ENCODE measurements around the gene SLC5A2. TPM values are rescaled to one million over a fixed set of nuclear protein-coding genes. Genes with fewer than 3 reads are reported as not detected.

Gene SLC5A2
- total RNA-seq, 2 donors from 2014 or later = 0.55 to 0.62 TPM

DNA sequence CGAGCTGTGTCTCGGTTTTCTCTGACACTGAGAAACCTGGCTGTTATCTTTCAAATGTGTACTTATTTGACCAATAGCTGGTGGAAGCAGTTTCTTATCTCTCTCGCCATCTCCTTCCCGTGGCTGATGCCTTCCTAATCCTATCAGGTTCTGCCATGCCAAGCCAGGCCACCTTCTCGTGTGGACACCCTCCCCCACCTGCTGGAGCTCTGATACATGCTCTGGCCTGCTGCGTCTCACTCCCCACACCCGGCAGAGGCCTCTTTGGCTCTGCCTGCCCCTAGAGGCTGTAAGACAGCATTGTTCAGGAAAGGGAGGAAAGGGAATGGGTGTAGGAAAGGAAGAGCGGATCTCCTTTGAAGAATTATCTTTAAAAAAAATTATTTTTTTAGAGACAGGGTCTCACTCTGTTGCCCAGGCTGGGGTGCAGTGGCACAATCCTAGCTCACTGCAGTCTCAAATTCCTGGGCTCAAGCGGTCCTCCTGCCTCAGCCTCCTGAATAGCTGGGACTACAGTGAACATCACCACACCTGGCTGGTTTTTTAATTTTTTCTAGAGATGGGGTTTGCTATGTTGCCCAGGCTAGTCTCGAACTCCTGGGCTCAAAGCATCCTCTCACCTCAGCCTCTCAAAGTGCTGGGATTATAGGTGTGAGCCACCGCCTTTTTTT is 31.1 kb upstream of the SLC5A2 start:
- 31% methylated on average over 11 of the region's 11 CpGs for WGBS
- intact Hi-C loops (cut with DNase I) = no loop called here
- Histone ChIP-seq H3K27me3 (replicated peaks; ENCODE audit: insufficient read depth) (no peaks in the 10 kb centered on the region), H3K27ac (peak overlapping the region; percentile 14 to 41), H3K36me3 (no peaks in the 10 kb centered on the region), H3K4me3 (no peak overlapping the region), H3K9me3 (no peaks in the 10 kb centered on the region), H3K4me1 (replicated peaks) (peaks cover 14% of the 10 kb centered on the region)
- TF ChIP-seq, protein P1, sequence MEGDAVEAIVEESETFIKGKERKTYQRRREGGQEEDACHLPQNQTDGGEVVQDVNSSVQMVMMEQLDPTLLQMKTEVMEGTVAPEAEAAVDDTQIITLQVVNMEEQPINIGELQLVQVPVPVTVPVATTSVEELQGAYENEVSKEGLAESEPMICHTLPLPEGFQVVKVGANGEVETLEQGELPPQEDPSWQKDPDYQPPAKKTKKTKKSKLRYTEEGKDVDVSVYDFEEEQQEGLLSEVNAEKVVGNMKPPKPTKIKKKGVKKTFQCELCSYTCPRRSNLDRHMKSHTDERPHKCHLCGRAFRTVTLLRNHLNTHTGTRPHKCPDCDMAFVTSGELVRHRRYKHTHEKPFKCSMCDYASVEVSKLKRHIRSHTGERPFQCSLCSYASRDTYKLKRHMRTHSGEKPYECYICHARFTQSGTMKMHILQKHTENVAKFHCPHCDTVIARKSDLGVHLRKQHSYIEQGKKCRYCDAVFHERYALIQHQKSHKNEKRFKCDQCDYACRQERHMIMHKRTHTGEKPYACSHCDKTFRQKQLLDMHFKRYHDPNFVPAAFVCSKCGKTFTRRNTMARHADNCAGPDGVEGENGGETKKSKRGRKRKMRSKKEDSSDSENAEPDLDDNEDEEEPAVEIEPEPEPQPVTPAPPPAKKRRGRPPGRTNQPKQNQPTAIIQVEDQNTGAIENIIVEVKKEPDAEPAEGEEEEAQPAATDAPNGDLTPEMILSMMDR (IDR thresholded peaks at IDR 0.05) = peak; percentile 16 to 73 (median 34)
- TF ChIP-seq POLR2AphosphoS5 (IDR thresholded peaks at IDR 0.05) = peak; percentile 68
- no peak for TF ChIP-seq POLR2A (IDR thresholded peaks at IDR 0.05)
- peak; percentile 65 for DNase-seq (ENCODE audit: low spot score)

DNA sequence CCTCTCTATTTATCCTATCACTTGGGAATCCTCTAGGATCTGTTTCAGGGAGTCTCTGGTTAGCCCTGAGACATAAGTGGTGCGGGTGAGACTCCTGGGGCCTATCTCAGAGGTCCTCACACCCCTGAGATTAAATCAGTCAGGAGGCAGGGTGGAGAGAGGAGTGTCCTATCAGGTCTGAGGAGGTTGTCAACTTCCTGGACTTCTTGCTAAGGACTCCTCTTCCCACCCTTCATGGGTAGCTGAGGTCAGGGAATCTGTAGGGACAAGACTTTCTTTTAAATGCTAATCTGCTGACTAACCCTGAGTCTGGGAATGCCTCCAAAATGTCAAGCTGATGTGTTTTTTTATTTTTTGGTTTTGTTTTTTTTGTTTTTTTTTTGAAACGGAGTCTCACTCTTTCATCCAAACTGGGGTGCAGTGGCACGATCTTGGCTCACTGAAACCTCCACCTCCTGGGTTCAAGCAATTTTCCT is 30.3 kb upstream of the SLC5A2 start:
- peaks cover 21% of the 10 kb centered on the region for H3K4me1 ChIP-seq (replicated peaks)
- peak overlapping the region; percentile 14 to 41 for H3K27ac ChIP-seq
- no peak overlapping the region for H3K4me3 ChIP-seq
- no peaks in the 10 kb centered on the region for H3K9me3 ChIP-seq
- H3K36me3 ChIP-seq = no peaks in the 10 kb centered on the region
- DNase-seq (ENCODE audit: low spot score) = no peak
- intact Hi-C loops (cut with DNase I) = no loop called here
- WGBS = 32% methylated on average over 3 of the region's 3 CpGs
- TF ChIP-seq, protein P1 (IDR thresholded peaks at IDR 0.05) = no peak
- TF ChIP-seq POLR2AphosphoS5 (IDR thresholded peaks at IDR 0.05) = peak; percentile 29
- no peaks in the 10 kb centered on the region for H3K27me3 ChIP-seq (replicated peaks; ENCODE audit: insufficient read depth)

DNA sequence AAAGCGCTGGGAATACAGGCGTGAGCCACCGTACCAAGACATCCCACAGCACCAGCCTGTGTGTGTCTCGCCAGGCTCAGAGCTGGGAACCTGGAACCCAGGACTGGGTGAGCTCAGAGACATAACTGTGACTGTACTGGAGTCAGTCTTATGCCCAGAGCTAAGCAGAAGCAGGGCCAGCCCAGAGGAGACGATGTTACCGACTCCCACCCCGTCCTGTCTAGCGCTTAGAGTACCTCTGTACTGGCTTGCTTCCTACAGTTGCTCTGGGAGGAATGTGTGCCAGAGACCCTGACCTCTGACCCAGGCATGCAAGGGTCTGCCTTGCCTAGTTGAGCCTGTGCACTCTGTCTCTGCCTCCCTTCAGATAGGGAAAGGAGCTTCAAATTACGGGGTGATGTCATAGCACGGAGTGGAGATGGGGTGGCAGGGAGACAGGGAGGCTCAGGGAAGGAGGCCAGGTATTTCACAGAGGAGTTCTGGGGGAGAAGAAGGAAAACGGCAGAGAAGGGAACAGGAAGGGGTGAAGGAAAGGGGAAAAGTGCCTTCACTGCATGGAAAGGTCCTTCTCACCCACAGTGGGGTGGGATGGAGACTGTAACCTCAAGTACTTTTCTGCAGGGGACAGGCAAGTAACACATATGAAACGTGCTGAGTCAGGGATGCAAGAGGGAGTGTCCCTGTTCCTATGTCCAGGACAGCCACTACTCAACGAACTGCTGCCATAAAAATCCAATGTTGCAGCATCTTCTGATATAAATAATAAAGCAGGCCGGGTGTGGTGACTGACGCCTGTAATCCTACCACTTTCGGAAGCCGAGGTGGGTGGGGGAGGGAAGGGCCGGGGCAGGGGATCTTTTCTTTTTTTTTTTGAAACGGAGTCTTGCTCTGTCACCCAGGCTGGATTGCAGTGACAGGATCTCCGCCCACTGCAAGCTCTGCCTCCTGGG is 29.4 kb upstream of the SLC5A2 start:
- DNase-seq (ENCODE audit: low spot score) = no peak
- H3K36me3 ChIP-seq = no peaks in the 10 kb centered on the region
- intact Hi-C loops (cut with DNase I) = no loop called here
- H3K27ac ChIP-seq = peak overlapping the region; percentile 28 to 41
- no peaks in the 10 kb centered on the region for H3K9me3 ChIP-seq
- H3K4me3 ChIP-seq = no peak overlapping the region
- TF ChIP-seq, protein P1 (IDR thresholded peaks at IDR 0.05) = no peak
- TF ChIP-seq POLR2A (IDR thresholded peaks at IDR 0.05) = no peak
- TF ChIP-seq POLR2AphosphoS5 (IDR thresholded peaks at IDR 0.05) = no peak
- H3K4me1 ChIP-seq (replicated peaks) = peaks cover 26% of the 10 kb centered on the region
- no peaks in the 10 kb centered on the region for H3K27me3 ChIP-seq (replicated peaks; ENCODE audit: insufficient read depth)
- 41% methylated on average over 19 of the region's 20 CpGs for WGBS

DNA sequence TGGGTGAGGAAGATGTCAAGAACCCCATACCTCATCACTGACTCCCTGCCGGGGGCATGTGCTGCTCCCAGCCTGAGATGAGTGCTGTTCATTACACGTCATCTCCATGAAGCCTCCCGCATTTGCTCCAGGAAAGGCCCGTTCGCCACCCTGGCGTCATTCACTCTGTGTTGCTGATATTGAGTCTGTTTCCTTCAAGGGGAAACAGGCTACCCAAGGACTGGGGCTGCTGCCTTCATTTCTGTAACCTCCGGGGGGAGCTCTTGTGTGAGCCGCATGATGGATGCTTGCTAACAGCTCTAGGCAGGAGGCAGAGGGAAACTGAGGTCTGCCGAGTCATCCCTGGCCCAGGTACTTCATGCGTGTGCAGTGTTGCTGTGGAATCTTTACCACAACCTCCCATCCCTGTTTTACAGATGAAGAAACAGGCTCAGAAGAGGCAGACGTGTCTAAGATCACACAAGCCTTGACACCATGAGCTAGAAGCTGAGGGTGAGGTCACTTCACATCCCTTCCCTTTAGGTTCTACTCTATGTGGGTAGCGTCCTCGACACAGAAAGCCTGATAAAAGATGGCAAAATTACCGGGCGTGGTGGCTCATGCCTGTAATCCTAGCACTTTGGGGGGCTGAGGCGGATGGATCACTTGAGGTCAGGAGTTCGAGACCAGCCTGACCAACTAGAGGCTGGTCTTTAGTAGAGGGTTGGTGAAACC is 27.2 kb upstream of the SLC5A2 start:
- no peak for TF ChIP-seq POLR2AphosphoS5 (IDR thresholded peaks at IDR 0.05)
- no peak for TF ChIP-seq POLR2A (IDR thresholded peaks at IDR 0.05)
- TF ChIP-seq, protein P1 (IDR thresholded peaks at IDR 0.05) = no peak
- no peaks in the 10 kb centered on the region for H3K36me3 ChIP-seq
- H3K27me3 ChIP-seq (replicated peaks; ENCODE audit: insufficient read depth) = no peaks in the 10 kb centered on the region
- H3K9me3 ChIP-seq = no peaks in the 10 kb centered on the region
- peaks cover 26% of the 10 kb centered on the region for H3K4me1 ChIP-seq (replicated peaks)
- no peak for DNase-seq (ENCODE audit: low spot score)
- WGBS = 69% methylated on average over 17 of the region's 17 CpGs
- no peak overlapping the region for H3K4me3 ChIP-seq
- intact Hi-C loops (cut with DNase I) = loop anchor here (5.0 kb wide), 1 partner anchor 423 kb away; the partner anchor contains the start of gene STX4
- no peak overlapping the region for H3K27ac ChIP-seq
